ENCODE results near the gene NLRP4.
A peak's percentile ranks its signal among the peaks of the same experiment; 100 is the strongest.

Gene NLRP4

DNA sequence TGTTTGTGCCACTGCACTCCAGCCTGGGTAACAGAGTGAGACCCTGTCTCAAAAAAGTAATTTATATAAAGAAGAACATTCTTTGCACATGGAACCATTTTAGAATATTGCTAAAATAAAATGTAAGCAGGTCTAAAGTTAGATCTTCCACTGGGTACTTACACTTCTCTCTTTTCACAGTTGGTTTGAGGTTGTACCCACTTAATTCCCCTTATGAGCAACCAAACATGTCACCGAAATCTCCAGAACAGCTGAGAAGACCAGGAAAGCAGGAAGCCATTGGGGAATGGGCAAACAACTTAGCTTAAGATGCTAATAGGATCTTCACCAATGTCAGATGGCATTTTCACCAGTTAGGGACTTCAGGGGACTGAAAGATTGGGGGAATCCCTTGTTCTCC lies 18.8 kb downstream of the NLRP4 start:
- Histone ChIP-seq H3K27ac (ENCODE audit: insufficient read depth in 1 of 2, low read depth in 1 of 2, low read length in 2 of 2, poor library complexity in 1 of 2, severe bottlenecking in 2 of 2) (no peak overlapping the region), H3K27me3 (replicated peaks in 2 of 5; ENCODE audit: control insufficient read depth in 4 of 5, insufficient read depth in 5 of 5, low read length in 4 of 5) (no peaks in the 10 kb centered on the region), H3K4me3 (ENCODE audit: control insufficient read depth in 1 of 7, extremely low read depth in 1 of 7, insufficient read depth in 4 of 7, low read depth in 2 of 7, low read length in 6 of 7) (no peak overlapping the region), H3K9me3 (ENCODE audit: control extremely low read depth in 1 of 5, control insufficient read depth in 4 of 5, insufficient read depth in 2 of 5, low read depth in 1 of 5, low read length in 4 of 5) (peaks cover 0 to 3% (median 2%) of the 10 kb centered on the region in 5 experiments), H3K36me3 (ENCODE audit: control insufficient read depth in 4 of 4, insufficient read depth in 4 of 4, low read length in 3 of 4) (no peaks in the 10 kb centered on the region), H3K4me1 (ENCODE audit: control extremely low read depth in 1 of 4, control insufficient read depth in 4 of 4, insufficient read depth in 4 of 4, low read length in 3 of 4) (no peaks in the 10 kb centered on the region)
- 83% methylated on average over 1 of the region's 1 CpG for WGBS (ENCODE audit: insufficient coverage)
- ChIA-PET POLR2A (no interaction called here), CTCF (no interaction called here)
- DNase-seq, result no peak

DNA sequence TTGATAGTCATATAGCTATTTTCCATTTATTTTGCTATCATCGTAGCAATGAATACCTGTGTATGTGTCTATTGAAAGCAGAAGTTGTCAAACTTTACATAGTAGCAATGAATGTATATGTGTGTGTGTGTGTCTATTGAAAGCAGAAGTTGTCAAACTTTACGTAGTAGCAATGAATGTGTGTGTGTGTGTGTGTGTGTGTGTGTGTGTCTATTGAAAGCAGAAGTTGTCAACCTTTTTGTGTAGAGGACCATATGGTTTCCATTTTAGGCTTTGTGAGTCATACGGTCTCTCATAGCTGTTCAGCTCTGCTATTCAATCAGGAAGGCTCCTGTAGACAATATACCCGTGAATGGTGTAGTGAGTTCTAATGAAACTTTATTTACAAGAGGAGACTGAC lies 20.8 kb downstream of the NLRP4 start:
- CTCF ChIA-PET, result no interaction called here
- WGBS (ENCODE audit: insufficient coverage), result 46% methylated on average over 2 of the region's 4 CpGs
- Histone ChIP-seq H3K9me3 (ENCODE audit: control extremely low read depth in 1 of 5, control insufficient read depth in 4 of 5, insufficient read depth in 2 of 5, low read depth in 1 of 5, low read length in 4 of 5) (peaks cover 0 to 2% (median 0%) of the 10 kb centered on the region in 5 experiments), H3K4me3 (ENCODE audit: control insufficient read depth in 1 of 7, extremely low read depth in 1 of 7, insufficient read depth in 4 of 7, low read depth in 2 of 7, low read length in 6 of 7) (no peak overlapping the region), H3K4me1 (ENCODE audit: control extremely low read depth in 1 of 4, control insufficient read depth in 4 of 4, insufficient read depth in 4 of 4, low read length in 3 of 4) (no peaks in the 10 kb centered on the region), H3K27me3 (replicated peaks in 2 of 5; ENCODE audit: control insufficient read depth in 4 of 5, insufficient read depth in 5 of 5, low read length in 4 of 5) (no peaks in the 10 kb centered on the region), H3K27ac (ENCODE audit: insufficient read depth in 1 of 2, low read depth in 1 of 2, low read length in 2 of 2, poor library complexity in 1 of 2, severe bottlenecking in 2 of 2) (no peak overlapping the region), H3K36me3 (ENCODE audit: control insufficient read depth in 4 of 4, insufficient read depth in 4 of 4, low read length in 3 of 4) (no peaks in the 10 kb centered on the region)
- POLR2A ChIA-PET, result no interaction called here
- peak in 1 of 3 donors; percentile 6 for DNase-seq

DNA sequence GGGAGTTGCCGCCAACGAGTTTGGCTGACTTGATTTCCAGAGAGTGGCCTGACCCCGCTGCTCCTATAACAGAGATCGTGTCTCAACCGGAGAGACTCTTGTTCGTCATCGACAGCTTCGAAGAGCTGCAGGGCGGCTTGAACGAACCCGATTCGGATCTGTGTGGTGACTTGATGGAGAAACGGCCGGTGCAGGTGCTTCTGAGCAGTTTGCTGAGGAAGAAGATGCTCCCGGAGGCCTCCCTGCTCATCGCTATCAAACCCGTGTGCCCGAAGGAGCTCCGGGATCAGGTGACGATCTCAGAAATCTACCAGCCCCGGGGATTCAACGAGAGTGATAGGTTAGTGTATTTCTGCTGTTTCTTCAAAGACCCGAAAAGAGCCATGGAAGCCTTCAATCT lies 21.6 kb downstream of the NLRP4 start:
- peaks cover 0 to 2% (median 0%) of the 10 kb centered on the region in 5 experiments for H3K9me3 ChIP-seq (ENCODE audit: control extremely low read depth in 1 of 5, control insufficient read depth in 4 of 5, insufficient read depth in 2 of 5, low read depth in 1 of 5, low read length in 4 of 5)
- ChIA-PET POLR2A (no interaction called here), CTCF (interaction anchor here (1.5 kb wide), 1 partner anchor 21 kb away, joined by 3 read pairs; no protein-coding TSS in a partner anchor)
- no peaks in the 10 kb centered on the region for H3K36me3 ChIP-seq (ENCODE audit: control insufficient read depth in 4 of 4, insufficient read depth in 4 of 4, low read length in 3 of 4)
- H3K27me3 ChIP-seq (replicated peaks in 2 of 5; ENCODE audit: control insufficient read depth in 4 of 5, insufficient read depth in 5 of 5, low read length in 4 of 5), result no peaks in the 10 kb centered on the region
- no peak for DNase-seq
- no peak overlapping the region for H3K27ac ChIP-seq (ENCODE audit: insufficient read depth in 1 of 2, low read depth in 1 of 2, low read length in 2 of 2, poor library complexity in 1 of 2, severe bottlenecking in 2 of 2)
- 92% methylated on average over 16 of the region's 23 CpGs for WGBS (ENCODE audit: insufficient coverage)
- no peak overlapping the region for H3K4me3 ChIP-seq (ENCODE audit: control insufficient read depth in 1 of 7, extremely low read depth in 1 of 7, insufficient read depth in 4 of 7, low read depth in 2 of 7, low read length in 6 of 7)
- H3K4me1 ChIP-seq (ENCODE audit: control extremely low read depth in 1 of 4, control insufficient read depth in 4 of 4, insufficient read depth in 4 of 4, low read length in 3 of 4), result no peaks in the 10 kb centered on the region

DNA sequence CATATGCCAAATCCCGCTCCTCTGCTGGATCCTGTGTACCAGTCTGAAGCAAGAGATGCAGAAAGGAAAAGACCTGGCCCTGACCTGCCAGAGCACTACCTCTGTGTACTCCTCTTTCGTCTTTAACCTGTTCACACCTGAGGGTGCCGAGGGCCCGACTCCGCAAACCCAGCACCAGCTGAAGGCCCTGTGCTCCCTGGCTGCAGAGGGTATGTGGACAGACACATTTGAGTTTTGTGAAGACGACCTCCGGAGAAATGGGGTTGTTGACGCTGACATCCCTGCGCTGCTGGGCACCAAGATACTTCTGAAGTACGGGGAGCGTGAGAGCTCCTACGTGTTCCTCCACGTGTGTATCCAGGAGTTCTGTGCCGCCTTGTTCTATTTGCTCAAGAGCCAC lies 22.1 kb downstream of the NLRP4 start:
- H3K4me3 ChIP-seq (ENCODE audit: control insufficient read depth in 1 of 7, extremely low read depth in 1 of 7, insufficient read depth in 4 of 7, low read depth in 2 of 7, low read length in 6 of 7), result no peak overlapping the region
- H3K4me1 ChIP-seq (ENCODE audit: control extremely low read depth in 1 of 4, control insufficient read depth in 4 of 4, insufficient read depth in 4 of 4, low read length in 3 of 4), result no peaks in the 10 kb centered on the region
- H3K27me3 ChIP-seq (replicated peaks in 2 of 5; ENCODE audit: control insufficient read depth in 4 of 5, insufficient read depth in 5 of 5, low read length in 4 of 5), result no peaks in the 10 kb centered on the region
- H3K9me3 ChIP-seq (ENCODE audit: control extremely low read depth in 1 of 5, control insufficient read depth in 4 of 5, insufficient read depth in 2 of 5, low read depth in 1 of 5, low read length in 4 of 5), result peaks cover 0 to 2% (median 0%) of the 10 kb centered on the region in 5 experiments
- 94% methylated on average over 14 of the region's 14 CpGs for WGBS (ENCODE audit: insufficient coverage)
- DNase-seq, result no peak
- H3K27ac ChIP-seq (ENCODE audit: insufficient read depth in 1 of 2, low read depth in 1 of 2, low read length in 2 of 2, poor library complexity in 1 of 2, severe bottlenecking in 2 of 2), result no peak overlapping the region
- CTCF ChIA-PET, result interaction anchor here (1.5 kb wide), 1 partner anchor 21 kb away, joined by 3 read pairs; no protein-coding TSS in a partner anchor
- no peaks in the 10 kb centered on the region for H3K36me3 ChIP-seq (ENCODE audit: control insufficient read depth in 4 of 4, insufficient read depth in 4 of 4, low read length in 3 of 4)
- POLR2A ChIA-PET, result no interaction called here

DNA sequence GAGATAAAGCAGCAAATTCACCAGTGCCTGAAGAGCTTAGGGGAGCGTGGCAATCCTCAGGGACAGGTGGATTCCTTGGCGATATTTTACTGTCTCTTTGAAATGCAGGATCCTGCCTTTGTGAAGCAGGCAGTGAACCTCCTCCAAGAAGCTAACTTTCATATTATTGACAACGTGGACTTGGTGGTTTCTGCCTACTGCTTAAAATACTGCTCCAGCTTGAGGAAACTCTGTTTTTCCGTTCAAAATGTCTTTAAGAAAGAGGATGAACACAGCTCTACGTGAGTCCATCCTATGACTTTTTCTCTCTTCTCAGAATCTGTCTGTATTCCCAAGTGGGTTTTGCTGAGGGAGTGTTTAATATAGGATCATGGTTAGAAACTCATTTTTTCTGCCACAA lies 22.6 kb downstream of the NLRP4 start:
- Histone ChIP-seq H3K9me3 (ENCODE audit: control extremely low read depth in 1 of 5, control insufficient read depth in 4 of 5, insufficient read depth in 2 of 5, low read depth in 1 of 5, low read length in 4 of 5) (peaks cover 0 to 2% (median 0%) of the 10 kb centered on the region in 5 experiments), H3K4me1 (ENCODE audit: control extremely low read depth in 1 of 4, control insufficient read depth in 4 of 4, insufficient read depth in 4 of 4, low read length in 3 of 4) (no peaks in the 10 kb centered on the region), H3K4me3 (ENCODE audit: control insufficient read depth in 1 of 7, extremely low read depth in 1 of 7, insufficient read depth in 4 of 7, low read depth in 2 of 7, low read length in 6 of 7) (no peak overlapping the region), H3K27ac (ENCODE audit: insufficient read depth in 1 of 2, low read depth in 1 of 2, low read length in 2 of 2, poor library complexity in 1 of 2, severe bottlenecking in 2 of 2) (no peak overlapping the region), H3K36me3 (ENCODE audit: control insufficient read depth in 4 of 4, insufficient read depth in 4 of 4, low read length in 3 of 4) (no peaks in the 10 kb centered on the region), H3K27me3 (replicated peaks in 2 of 5; ENCODE audit: control insufficient read depth in 4 of 5, insufficient read depth in 5 of 5, low read length in 4 of 5) (no peaks in the 10 kb centered on the region)
- WGBS (ENCODE audit: insufficient coverage), result 82% methylated on average over 3 of the region's 5 CpGs
- DNase-seq, result no peak
- ChIA-PET POLR2A (no interaction called here), CTCF (interaction anchor here (1.5 kb wide), 1 partner anchor 20 kb away, joined by 3 read pairs; no protein-coding TSS in a partner anchor)

DNA sequence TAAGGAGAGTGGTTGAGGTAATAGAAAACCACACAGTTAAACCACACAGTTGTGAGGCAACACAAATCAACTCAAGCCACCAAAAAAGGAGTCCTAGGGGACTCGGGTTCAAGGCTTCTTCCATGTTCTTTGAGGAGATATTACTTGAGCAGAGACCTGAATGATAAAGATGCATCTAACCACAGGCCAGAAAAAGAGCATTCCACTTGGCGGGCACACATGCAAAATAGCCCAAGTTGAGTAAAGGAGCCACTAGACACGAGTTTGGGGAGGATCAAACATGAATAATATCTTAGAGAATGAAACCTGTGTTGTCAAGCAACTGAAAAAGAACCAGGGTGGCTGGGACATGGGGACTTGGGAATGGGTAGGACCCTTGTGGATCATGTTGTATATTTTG lies 30.2 kb downstream of the NLRP4 start:
- peaks cover 0 to 17% (median 3%) of the 10 kb centered on the region in 5 experiments for H3K9me3 ChIP-seq (ENCODE audit: control extremely low read depth in 1 of 5, control insufficient read depth in 4 of 5, insufficient read depth in 2 of 5, low read depth in 1 of 5, low read length in 4 of 5)
- DNase-seq, result no peak
- H3K27ac ChIP-seq (ENCODE audit: insufficient read depth in 1 of 2, low read depth in 1 of 2, low read length in 2 of 2, poor library complexity in 1 of 2, severe bottlenecking in 2 of 2), result no peak overlapping the region
- H3K4me1 ChIP-seq (ENCODE audit: control extremely low read depth in 1 of 4, control insufficient read depth in 4 of 4, insufficient read depth in 4 of 4, low read length in 3 of 4), result no peaks in the 10 kb centered on the region
- H3K36me3 ChIP-seq (ENCODE audit: control insufficient read depth in 4 of 4, insufficient read depth in 4 of 4, low read length in 3 of 4), result no peaks in the 10 kb centered on the region
- no peaks in the 10 kb centered on the region for H3K27me3 ChIP-seq (replicated peaks in 2 of 5; ENCODE audit: control insufficient read depth in 4 of 5, insufficient read depth in 5 of 5, low read length in 4 of 5)
- ChIA-PET CTCF (no interaction called here), POLR2A (no interaction called here)
- 61% methylated on average over 3 of the region's 3 CpGs for WGBS (ENCODE audit: insufficient coverage)
- no peak overlapping the region for H3K4me3 ChIP-seq (ENCODE audit: control insufficient read depth in 1 of 7, extremely low read depth in 1 of 7, insufficient read depth in 4 of 7, low read depth in 2 of 7, low read length in 6 of 7)

DNA sequence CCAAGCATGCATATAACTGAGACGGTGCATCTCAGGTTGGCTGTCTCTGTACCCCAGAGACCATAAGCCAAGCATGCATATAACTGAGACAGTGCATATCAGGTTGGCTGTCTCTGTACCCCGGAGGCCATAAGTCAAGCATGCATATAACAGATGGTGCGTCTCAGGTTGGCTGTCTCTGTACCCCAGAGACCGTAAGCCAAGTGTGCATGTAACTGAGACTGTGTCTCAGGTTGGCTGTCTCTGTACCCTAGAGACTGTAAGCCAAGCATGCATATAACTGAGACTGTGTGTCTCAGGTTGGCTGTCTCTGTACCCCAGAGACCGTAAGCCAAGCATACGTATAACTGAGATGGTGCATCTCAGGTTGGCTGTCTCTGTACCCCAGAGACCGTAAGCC lies 30.8 kb downstream of the NLRP4 start:
- ChIA-PET CTCF (no interaction called here), POLR2A (no interaction called here)
- H3K27me3 ChIP-seq (replicated peaks in 2 of 5; ENCODE audit: control insufficient read depth in 4 of 5, insufficient read depth in 5 of 5, low read length in 4 of 5), result no peaks in the 10 kb centered on the region
- no peak overlapping the region for H3K27ac ChIP-seq (ENCODE audit: insufficient read depth in 1 of 2, low read depth in 1 of 2, low read length in 2 of 2, poor library complexity in 1 of 2, severe bottlenecking in 2 of 2)
- no peak overlapping the region for H3K4me3 ChIP-seq (ENCODE audit: control insufficient read depth in 1 of 7, extremely low read depth in 1 of 7, insufficient read depth in 4 of 7, low read depth in 2 of 7, low read length in 6 of 7)
- WGBS (ENCODE audit: insufficient coverage), result 98% methylated on average over 7 of the region's 7 CpGs
- no peaks in the 10 kb centered on the region for H3K36me3 ChIP-seq (ENCODE audit: control insufficient read depth in 4 of 4, insufficient read depth in 4 of 4, low read length in 3 of 4)
- DNase-seq, result no peak
- H3K4me1 ChIP-seq (ENCODE audit: control extremely low read depth in 1 of 4, control insufficient read depth in 4 of 4, insufficient read depth in 4 of 4, low read length in 3 of 4), result no peaks in the 10 kb centered on the region
- H3K9me3 ChIP-seq (ENCODE audit: control extremely low read depth in 1 of 5, control insufficient read depth in 4 of 5, insufficient read depth in 2 of 5, low read depth in 1 of 5, low read length in 4 of 5), result peaks cover 0 to 17% (median 3%) of the 10 kb centered on the region in 5 experiments

Measured in common myeloid progenitor, CD34-positive (primary cell).